Smooth muscle cell (in vitro differentiated cells): ENCODE results near the gene NOXA1. TPM values are rescaled to one million over a fixed set of nuclear protein-coding genes. Genes with fewer than 3 reads are reported as not detected.
A peak's percentile ranks its signal among the peaks of the same experiment; 100 is the strongest.

ENCODE experiments used
- DNase-seq: peaks from one replicate; lab custom pipeline; 2025; ENCODE audit not compliant: unreplicated experiment; lab: John Stamatoyannopoulos, UW
- H2AFZ ChIP-seq: fragments of 200-600 bp; sonication (generic); 2 replicates; pipeline ENCODE4 v1.6.0; 2016; ENCODE audit warnings: antibody characterized with exemption, low read depth, mild to moderate bottlenecking
- H3F3A ChIP-seq: fragments of 200-600 bp; sonication (generic); 2 replicates; pipeline ENCODE4 v1.6.0; 2017; ENCODE audit warnings: antibody characterized with exemption, low read depth
- H3K27ac ChIP-seq: fragments of 200-600 bp; sonication (generic); 2 replicates; pipeline ENCODE4 v1.5.1; 2016; ENCODE audit warnings: low read depth, mild to moderate bottlenecking
- H3K27me3 ChIP-seq: fragments of 200-600 bp; sonication (generic); 2 replicates; pipeline ENCODE4 v1.6.1; 2016; ENCODE audit warnings: low read depth, mild to moderate bottlenecking
- H3K36me3 ChIP-seq: fragments of 200-600 bp; sonication (generic); 2 replicates; pipeline ENCODE4 v1.5.1; 2016; ENCODE audit warnings: low read depth
- H3K4me1 ChIP-seq: fragments of 200-600 bp; sonication (generic); 2 replicates; pipeline ENCODE4 v1.5.1; 2016; ENCODE audit warnings: low read depth
- H3K4me2 ChIP-seq: fragments of 200-600 bp; sonication (generic); 2 replicates; pipeline ENCODE4 v1.6.0; 2016; ENCODE audit warnings: mild to moderate bottlenecking
- H3K4me3 ChIP-seq: fragments of 200-600 bp; sonication (generic); 2 replicates; pipeline ENCODE4 v1.5.1; 2016; ENCODE audit warnings: mild to moderate bottlenecking
- H3K79me2 ChIP-seq: fragments of 200-600 bp; sonication (generic); 2 replicates; pipeline ENCODE4 v1.6.0; 2016; ENCODE audit warnings: low read depth, mild to moderate bottlenecking
- H3K9ac ChIP-seq: fragments of 200-600 bp; sonication (generic); 2 replicates; pipeline ENCODE4 v1.6.0; 2016; ENCODE audit warnings: low read depth
- H3K9me3 ChIP-seq: fragments of 200-600 bp; sonication (generic); replicated peaks from 2 replicates; pipeline ENCODE4 v1.5.1; 2016; ENCODE audit warnings: low read depth
- H4K20me1 ChIP-seq: fragments of 200-600 bp; sonication (generic); 2 replicates; pipeline ENCODE4 v1.6.0; 2016; ENCODE audit warnings: low read depth
- WGBS: methylation state at CpG from one replicate; pipeline ENCODE4 v1.1.7; 2016; ENCODE audit warnings: low lambda C conversion rate; 5-methylcytosine and 5-hydroxymethylcytosine counted together
- polyA plus RNA-seq: library from polyadenylated mRNA; unstranded; fragments of >200 nt; fragmentation: Nextera tagmentation; extraction: Ambion mirVana; gene quantifications from 2 replicates; pipeline ENCODE4 v1.2.1, GENCODE V29; 2016
- total RNA-seq: library from RNA; depleted of rRNA; stranded (reverse); fragments of >200 nt; gene quantifications from 2 replicates; pipeline ENCODE4 v1.2.3, GENCODE V29; 2014
- TF ChIP-seq, protein P1 (sequence below): fragments of 200-600 bp; sonication (generic); IDR thresholded peaks from 2 replicates; pipeline ENCODE4 v1.5.1; 2017; ENCODE audit warnings: borderline replicate concordance, mild to moderate bottlenecking, antibody characterized with exemption; ENCODE audit not compliant: insufficient read depth, poor library complexity, severe bottlenecking

NOXA1 gene
- total and polyA plus RNA-seq, 2 experiments from 2014 or later: 0.09 to 0.81 TPM

DNA sequence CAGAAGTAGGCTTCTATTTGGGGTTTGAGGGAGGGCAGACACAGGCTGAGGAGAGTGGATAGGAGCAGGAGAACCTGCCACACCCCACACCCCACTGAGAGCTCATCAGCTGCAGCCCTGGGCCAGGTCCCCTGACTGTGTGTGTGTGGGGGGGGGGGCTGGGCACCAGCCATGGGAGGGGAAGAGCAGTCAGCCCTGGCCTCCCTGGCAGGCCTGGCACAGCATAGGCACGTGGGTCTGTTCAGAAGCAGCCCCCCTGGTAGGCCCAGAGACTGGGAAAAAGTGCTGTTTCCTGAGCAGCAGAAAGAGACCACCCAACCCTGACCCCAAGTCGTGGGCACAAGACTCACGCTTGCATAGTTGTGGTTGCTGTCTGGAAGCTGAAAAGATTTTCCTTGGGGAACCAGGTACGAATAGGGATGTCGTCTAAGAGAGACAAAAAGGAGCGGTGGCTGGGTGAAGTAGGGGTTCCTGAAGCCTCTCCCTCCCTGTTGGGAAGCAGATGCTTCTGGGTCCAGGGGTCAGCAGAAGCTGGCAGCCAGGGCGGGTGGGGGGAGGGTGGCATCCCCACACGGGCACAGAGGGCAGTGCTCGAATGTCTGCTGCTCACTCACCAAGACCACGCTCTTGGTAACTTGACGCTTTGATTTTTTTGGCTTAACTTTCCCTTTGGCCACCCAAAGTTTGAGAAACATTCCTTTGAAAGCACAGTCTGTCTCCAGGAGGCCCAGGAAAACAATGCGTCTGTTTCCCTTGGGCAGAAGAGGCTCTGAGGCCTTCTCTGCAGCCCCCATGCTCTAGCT lies 33.1 kb downstream of the NOXA1 start:
- Histone ChIP-seq H3K4me3 (no peak overlapping the region), H3K27me3 (no peaks in the 10 kb centered on the region), H3K9me3 (no peaks in the 10 kb centered on the region), H3K4me2 (no peak overlapping the region), H3F3A (no peaks in the 10 kb centered on the region), H2AFZ (no peak overlapping the region), H3K79me2 (peaks cover 6% of the 10 kb centered on the region), H4K20me1 (peaks cover 12% of the 10 kb centered on the region), H3K4me1 (peaks cover 11% of the 10 kb centered on the region), H3K36me3 (no peaks in the 10 kb centered on the region), H3K9ac (no peak overlapping the region), H3K27ac (no peak overlapping the region)
- TF ChIP-seq, protein P1, sequence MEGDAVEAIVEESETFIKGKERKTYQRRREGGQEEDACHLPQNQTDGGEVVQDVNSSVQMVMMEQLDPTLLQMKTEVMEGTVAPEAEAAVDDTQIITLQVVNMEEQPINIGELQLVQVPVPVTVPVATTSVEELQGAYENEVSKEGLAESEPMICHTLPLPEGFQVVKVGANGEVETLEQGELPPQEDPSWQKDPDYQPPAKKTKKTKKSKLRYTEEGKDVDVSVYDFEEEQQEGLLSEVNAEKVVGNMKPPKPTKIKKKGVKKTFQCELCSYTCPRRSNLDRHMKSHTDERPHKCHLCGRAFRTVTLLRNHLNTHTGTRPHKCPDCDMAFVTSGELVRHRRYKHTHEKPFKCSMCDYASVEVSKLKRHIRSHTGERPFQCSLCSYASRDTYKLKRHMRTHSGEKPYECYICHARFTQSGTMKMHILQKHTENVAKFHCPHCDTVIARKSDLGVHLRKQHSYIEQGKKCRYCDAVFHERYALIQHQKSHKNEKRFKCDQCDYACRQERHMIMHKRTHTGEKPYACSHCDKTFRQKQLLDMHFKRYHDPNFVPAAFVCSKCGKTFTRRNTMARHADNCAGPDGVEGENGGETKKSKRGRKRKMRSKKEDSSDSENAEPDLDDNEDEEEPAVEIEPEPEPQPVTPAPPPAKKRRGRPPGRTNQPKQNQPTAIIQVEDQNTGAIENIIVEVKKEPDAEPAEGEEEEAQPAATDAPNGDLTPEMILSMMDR: no peak
- WGBS: 89% methylated on average over 12 of the region's 12 CpGs
- DNase-seq: no peak

DNA sequence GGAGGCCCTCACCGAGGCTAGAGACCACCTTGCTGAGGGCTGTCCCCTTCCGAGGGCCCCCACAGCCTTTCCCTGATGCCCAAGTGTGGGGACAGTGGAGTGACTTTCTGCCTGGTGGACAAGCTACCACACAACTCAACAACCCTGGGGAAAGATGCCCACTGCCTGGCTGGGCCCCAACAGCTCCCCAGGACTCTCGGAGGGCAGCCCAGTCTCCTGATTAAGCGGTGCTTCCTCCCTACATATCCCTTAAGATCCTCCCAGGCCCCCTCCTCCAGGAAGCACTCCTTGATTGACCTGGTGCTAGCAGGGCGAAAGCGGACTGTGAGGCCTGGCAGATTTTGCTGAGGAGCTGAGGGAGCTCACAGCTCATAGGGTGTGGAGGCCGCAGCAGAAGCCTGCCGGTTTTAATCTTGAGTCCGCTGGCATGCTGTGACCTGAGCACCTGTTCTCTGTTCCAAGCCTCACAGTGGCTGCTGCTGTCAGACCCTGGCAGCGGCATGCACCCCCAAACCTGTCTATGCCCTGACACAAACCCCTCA lies 33.7 kb downstream of the NOXA1 start:
- Histone ChIP-seq H3K27me3 (no peaks in the 10 kb centered on the region), H3K4me2 (no peak overlapping the region), H3K79me2 (peaks cover 6% of the 10 kb centered on the region), H3K4me1 (peaks cover 11% of the 10 kb centered on the region), H4K20me1 (peaks cover 12% of the 10 kb centered on the region), H2AFZ (no peak overlapping the region), H3K9ac (no peak overlapping the region), H3F3A (no peaks in the 10 kb centered on the region), H3K36me3 (no peaks in the 10 kb centered on the region), H3K9me3 (no peaks in the 10 kb centered on the region), H3K4me3 (no peak overlapping the region), H3K27ac (no peak overlapping the region)
- DNase-seq: no peak
- 97% methylated on average over 10 of the region's 10 CpGs for WGBS
- TF ChIP-seq, protein P1: no peak

DNA sequence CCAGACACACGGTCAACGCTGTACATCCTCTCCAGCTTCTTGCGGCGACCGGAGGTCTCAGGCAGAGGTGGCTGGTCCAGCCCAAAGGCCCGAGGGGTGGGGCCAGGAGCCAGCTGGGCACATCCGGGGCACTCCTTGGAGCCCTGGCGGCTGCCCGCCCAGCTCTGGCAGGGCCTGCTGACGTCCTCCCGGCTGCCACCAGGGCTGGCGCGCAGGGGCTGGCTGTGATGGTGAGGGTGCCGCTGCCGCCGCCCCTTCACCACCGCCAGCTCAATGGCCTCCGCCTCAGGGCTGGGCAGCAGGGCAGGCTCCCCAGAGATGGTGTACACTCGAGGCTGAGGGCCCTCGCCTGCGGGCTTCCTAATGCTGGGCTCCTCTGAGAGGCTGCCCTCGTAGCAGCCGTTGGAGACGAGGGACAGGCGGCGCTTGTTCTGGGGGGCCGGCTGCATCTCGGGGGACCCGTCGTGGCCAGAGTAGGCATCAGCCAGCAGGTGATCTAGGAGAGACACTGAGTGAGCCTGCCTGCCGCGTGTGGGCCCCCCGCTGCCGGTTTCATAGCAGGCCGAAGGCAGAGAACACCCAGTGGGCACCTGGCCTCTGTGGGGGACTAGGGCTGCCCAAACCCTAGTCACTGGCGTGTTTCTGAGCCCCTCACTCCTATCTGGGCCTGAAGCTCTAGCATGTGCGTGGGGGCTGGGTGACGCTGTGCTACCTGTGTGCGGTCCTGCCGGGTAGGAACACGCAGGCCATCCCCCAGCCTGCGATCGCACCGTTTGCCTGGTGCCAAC lies 34.4 kb downstream of the NOXA1 start:
- H3K27ac ChIP-seq: no peak overlapping the region
- peaks cover 6% of the 10 kb centered on the region for H3K79me2 ChIP-seq
- H4K20me1 ChIP-seq: peaks cover 12% of the 10 kb centered on the region
- H3K4me2 ChIP-seq: peak overlapping the region; percentile 90
- WGBS: 97% methylated on average over 44 of the region's 44 CpGs
- TF ChIP-seq, protein P1: no peak
- peaks cover 11% of the 10 kb centered on the region for H3K4me1 ChIP-seq
- H3K9ac ChIP-seq: peak overlapping the region; percentile 85
- no peak overlapping the region for H2AFZ ChIP-seq
- H3F3A ChIP-seq: no peaks in the 10 kb centered on the region
- no peaks in the 10 kb centered on the region for H3K36me3 ChIP-seq
- peak overlapping the region; percentile 80 for H3K4me3 ChIP-seq
- no peak for DNase-seq
- no peaks in the 10 kb centered on the region for H3K9me3 ChIP-seq
- peaks cover 4% of the 10 kb centered on the region for H3K27me3 ChIP-seq
